Measurements from ENCODE around the gene PRKCZ. TPM values are rescaled to one million over a fixed set of nuclear protein-coding genes. Genes with fewer than 3 reads are reported as not detected.
A peak's percentile ranks its signal among the peaks of the same experiment; 100 is the strongest.

The PRKCZ gene
- total and polyA plus RNA-seq, 9 of the 15 experiments (the other 6 are each of a cell fraction or from before 2014, with no cell fraction given): 0.07 to 3.1 (median 1.3) TPM

DNA sequence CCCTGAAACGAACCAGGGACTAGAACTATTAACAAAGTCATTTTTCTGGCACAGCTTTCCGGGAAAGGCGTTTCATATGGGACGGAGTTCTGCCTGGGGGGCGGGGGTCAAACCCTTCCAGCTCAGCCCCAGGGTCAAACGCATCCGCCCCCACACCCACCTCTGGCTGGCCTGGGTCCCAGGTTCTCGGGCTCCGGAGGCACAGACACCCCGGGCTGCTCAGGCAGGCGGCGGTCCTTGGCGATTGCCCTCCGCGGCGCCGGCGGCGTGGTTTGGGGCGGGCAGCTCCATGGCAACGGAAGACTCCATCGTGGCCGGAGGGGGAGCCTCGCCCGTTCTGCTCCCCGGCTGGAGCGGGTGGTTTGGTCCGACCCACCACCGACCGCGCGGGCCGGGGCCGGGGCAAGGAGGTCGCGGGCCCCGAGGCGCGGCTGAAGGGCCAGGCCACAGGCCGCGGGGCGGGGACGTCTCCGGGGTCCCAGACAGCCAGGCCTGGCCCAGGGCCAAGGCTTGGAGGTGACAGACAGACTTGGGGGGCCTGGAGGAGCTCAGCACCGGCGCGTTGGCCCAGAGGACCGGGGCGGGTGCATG, 46.6 kb upstream of the PRKCZ start, which contains the start of gene CFAP74 (continued):
- TF ChIP-seq ZNF76 (CRISPR knock-in tag; IDR thresholded peaks at IDR 0.05; ENCODE audit: borderline replicate concordance) (no peak), ZNF12 (CRISPR knock-in tag; IDR thresholded peaks at IDR 0.05) (no peak), SIN3A (IDR thresholded peaks at IDR 0.05; ENCODE audit: borderline replicate concordance in 2 of 2, control insufficient read depth in 1 of 2, low read depth in 2 of 2, low read length in 2 of 2) (no peak), ZFPM2 (CRISPR knock-in tag; IDR thresholded peaks at IDR 0.05) (no peak), ZNF282 (CRISPR knock-in tag; IDR thresholded peaks at IDR 0.05) (no peak), CBFB (CRISPR knock-in tag; IDR thresholded peaks at IDR 0.05) (no peak), POLR2G (IDR thresholded peaks at IDR 0.05; ENCODE audit: low read depth, low read length) (peak; percentile 43; the same call in 1 of the 2 replicates), YBX1 (IDR thresholded peaks at IDR 0.05) (no peak), KDM5B (IDR thresholded peaks at IDR 0.05; ENCODE audit: insufficient replicate concordance, low read depth, low read length) (no peak)
- TF ChIP-seq, protein P1, sequence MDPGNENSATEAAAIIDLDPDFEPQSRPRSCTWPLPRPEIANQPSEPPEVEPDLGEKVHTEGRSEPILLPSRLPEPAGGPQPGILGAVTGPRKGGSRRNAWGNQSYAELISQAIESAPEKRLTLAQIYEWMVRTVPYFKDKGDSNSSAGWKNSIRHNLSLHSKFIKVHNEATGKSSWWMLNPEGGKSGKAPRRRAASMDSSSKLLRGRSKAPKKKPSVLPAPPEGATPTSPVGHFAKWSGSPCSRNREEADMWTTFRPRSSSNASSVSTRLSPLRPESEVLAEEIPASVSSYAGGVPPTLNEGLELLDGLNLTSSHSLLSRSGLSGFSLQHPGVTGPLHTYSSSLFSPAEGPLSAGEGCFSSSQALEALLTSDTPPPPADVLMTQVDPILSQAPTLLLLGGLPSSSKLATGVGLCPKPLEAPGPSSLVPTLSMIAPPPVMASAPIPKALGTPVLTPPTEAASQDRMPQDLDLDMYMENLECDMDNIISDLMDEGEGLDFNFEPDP (CRISPR knock-in tag; IDR thresholded peaks at IDR 0.05): no peak
- TF ChIP-seq, protein P2, sequence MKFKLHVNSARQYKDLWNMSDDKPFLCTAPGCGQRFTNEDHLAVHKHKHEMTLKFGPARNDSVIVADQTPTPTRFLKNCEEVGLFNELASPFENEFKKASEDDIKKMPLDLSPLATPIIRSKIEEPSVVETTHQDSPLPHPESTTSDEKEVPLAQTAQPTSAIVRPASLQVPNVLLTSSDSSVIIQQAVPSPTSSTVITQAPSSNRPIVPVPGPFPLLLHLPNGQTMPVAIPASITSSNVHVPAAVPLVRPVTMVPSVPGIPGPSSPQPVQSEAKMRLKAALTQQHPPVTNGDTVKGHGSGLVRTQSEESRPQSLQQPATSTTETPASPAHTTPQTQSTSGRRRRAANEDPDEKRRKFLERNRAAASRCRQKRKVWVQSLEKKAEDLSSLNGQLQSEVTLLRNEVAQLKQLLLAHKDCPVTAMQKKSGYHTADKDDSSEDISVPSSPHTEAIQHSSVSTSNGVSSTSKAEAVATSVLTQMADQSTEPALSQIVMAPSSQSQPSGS (CRISPR knock-in tag; IDR thresholded peaks at IDR 0.05): no peak
- TF ChIP-seq, protein P3, sequence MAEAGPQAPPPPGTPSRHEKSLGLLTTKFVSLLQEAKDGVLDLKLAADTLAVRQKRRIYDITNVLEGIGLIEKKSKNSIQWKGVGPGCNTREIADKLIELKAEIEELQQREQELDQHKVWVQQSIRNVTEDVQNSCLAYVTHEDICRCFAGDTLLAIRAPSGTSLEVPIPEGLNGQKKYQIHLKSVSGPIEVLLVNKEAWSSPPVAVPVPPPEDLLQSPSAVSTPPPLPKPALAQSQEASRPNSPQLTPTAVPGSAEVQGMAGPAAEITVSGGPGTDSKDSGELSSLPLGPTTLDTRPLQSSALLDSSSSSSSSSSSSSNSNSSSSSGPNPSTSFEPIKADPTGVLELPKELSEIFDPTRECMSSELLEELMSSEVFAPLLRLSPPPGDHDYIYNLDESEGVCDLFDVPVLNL (CRISPR knock-in tag; IDR thresholded peaks at IDR 0.05; ENCODE audit: low read depth): no peak
- TF ChIP-seq, protein P4, sequence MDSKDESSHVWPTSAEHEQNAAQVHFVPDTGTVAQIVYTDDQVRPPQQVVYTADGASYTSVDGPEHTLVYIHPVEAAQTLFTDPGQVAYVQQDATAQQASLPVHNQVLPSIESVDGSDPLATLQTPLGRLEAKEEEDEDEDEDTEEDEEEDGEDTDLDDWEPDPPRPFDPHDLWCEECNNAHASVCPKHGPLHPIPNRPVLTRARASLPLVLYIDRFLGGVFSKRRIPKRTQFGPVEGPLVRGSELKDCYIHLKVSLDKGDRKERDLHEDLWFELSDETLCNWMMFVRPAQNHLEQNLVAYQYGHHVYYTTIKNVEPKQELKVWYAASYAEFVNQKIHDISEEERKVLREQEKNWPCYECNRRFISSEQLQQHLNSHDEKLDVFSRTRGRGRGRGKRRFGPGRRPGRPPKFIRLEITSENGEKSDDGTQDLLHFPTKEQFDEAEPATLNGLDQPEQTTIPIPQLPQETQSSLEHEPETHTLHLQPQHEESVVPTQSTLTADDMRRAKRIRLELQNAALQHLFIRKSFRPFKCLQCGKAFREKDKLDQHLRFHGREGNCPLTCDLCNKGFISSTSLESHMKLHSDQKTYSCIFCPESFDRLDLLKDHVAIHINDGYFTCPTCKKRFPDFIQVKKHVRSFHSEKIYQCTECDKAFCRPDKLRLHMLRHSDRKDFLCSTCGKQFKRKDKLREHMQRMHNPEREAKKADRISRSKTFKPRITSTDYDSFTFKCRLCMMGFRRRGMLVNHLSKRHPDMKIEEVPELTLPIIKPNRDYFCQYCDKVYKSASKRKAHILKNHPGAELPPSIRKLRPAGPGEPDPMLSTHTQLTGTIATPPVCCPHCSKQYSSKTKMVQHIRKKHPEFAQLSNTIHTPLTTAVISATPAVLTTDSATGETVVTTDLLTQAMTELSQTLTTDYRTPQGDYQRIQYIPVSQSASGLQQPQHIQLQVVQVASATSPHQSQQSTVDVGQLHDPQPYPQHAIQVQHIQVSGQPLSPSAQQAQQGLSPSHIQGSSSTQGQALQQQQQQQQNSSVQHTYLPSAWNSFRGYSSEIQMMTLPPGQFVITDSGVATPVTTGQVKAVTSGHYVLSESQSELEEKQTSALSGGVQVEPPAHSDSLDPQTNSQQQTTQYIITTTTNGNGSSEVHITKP (IDR thresholded peaks at IDR 0.05; ENCODE audit: partially characterized antibody): peak; percentile 99
- TF ChIP-seq, protein P5, sequence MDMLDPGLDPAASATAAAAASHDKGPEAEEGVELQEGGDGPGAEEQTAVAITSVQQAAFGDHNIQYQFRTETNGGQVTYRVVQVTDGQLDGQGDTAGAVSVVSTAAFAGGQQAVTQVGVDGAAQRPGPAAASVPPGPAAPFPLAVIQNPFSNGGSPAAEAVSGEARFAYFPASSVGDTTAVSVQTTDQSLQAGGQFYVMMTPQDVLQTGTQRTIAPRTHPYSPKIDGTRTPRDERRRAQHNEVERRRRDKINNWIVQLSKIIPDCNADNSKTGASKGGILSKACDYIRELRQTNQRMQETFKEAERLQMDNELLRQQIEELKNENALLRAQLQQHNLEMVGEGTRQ (CRISPR knock-in tag; IDR thresholded peaks at IDR 0.05): no peak
- TF ChIP-seq, protein P6, sequence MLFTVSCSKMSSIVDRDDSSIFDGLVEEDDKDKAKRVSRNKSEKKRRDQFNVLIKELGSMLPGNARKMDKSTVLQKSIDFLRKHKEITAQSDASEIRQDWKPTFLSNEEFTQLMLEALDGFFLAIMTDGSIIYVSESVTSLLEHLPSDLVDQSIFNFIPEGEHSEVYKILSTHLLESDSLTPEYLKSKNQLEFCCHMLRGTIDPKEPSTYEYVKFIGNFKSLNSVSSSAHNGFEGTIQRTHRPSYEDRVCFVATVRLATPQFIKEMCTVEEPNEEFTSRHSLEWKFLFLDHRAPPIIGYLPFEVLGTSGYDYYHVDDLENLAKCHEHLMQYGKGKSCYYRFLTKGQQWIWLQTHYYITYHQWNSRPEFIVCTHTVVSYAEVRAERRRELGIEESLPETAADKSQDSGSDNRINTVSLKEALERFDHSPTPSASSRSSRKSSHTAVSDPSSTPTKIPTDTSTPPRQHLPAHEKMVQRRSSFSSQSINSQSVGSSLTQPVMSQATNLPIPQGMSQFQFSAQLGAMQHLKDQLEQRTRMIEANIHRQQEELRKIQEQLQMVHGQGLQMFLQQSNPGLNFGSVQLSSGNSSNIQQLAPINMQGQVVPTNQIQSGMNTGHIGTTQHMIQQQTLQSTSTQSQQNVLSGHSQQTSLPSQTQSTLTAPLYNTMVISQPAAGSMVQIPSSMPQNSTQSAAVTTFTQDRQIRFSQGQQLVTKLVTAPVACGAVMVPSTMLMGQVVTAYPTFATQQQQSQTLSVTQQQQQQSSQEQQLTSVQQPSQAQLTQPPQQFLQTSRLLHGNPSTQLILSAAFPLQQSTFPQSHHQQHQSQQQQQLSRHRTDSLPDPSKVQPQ (CRISPR knock-in tag; IDR thresholded peaks at IDR 0.05; ENCODE audit: borderline replicate concordance): no peak
